ENCODE data around the gene NDFIP2.

NDFIP2 gene

GRCh38 chr13:79455331-79455730 is 25.6 kb upstream of the NDFIP2 start:
- no CpG with 5 or more reads among the region's 7 CpGs for WGBS, 2 donors (ENCODE audit: extremely low coverage in 2 of 2, insufficient read length in 2 of 2, insufficient replicate concordance in 1 of 2)
- H3K4me3 ChIP-seq (ENCODE audit: low read length in 2 of 2) = no peak overlapping the region
- no peak overlapping the region for H3K4me2 ChIP-seq (ENCODE audit: insufficient read depth, low read length, poor library complexity, severe bottlenecking)
- no peak overlapping the region for H2AK5ac ChIP-seq (ENCODE audit: low read depth, low read length)
- H2AFZ ChIP-seq (ENCODE audit: low read length) = no peak overlapping the region
- no peak overlapping the region for H3K23ac ChIP-seq (ENCODE audit: low read depth, low read length, poor library complexity)
- peaks cover 0 to 8% of the 10 kb centered on the region in 2 donors for H3K4me1 ChIP-seq (ENCODE audit: control insufficient read depth in 2 of 2, insufficient read depth in 1 of 2, low read depth in 1 of 2, low read length in 2 of 2)
- H3K79me1 ChIP-seq (ENCODE audit: low read depth, low read length) = no peaks in the 10 kb centered on the region
- H2BK5ac ChIP-seq (ENCODE audit: low read length) = no peak overlapping the region
- no peak overlapping the region for H3K18ac ChIP-seq (ENCODE audit: low read length)
- DNase-seq (ENCODE audit: low spot score) = no peak
- H3K27ac ChIP-seq (replicated peaks; ENCODE audit: low read length) = no peak overlapping the region
- no peaks in the 10 kb centered on the region for H3K9me3 ChIP-seq (replicated peaks in 1 of 2; ENCODE audit: control insufficient read depth in 2 of 2, insufficient read depth in 1 of 2, low read depth in 1 of 2, low read length in 2 of 2)
- no peak overlapping the region for H3K9ac ChIP-seq (ENCODE audit: low read depth, low read length, poor library complexity)
- no peak overlapping the region for H3K14ac ChIP-seq (ENCODE audit: low read length)
- H4K91ac ChIP-seq (ENCODE audit: low read depth, low read length, poor library complexity) = no peak overlapping the region
- H4K8ac ChIP-seq (ENCODE audit: low read depth, low read length) = no peak overlapping the region
- H2BK120ac ChIP-seq (ENCODE audit: low read depth, low read length) = no peak overlapping the region
- no peak overlapping the region for H3K4ac ChIP-seq (ENCODE audit: low read length)
- no peak overlapping the region for H2BK12ac ChIP-seq (ENCODE audit: low read length)
- no peak overlapping the region for H2BK15ac ChIP-seq (ENCODE audit: low read length)
- no peaks in the 10 kb centered on the region for H3K36me3 ChIP-seq (replicated peaks in 1 of 2; ENCODE audit: control insufficient read depth in 2 of 2, insufficient read depth in 2 of 2, low read length in 2 of 2)
- no peaks in the 10 kb centered on the region for H3K27me3 ChIP-seq (ENCODE audit: control insufficient read depth in 3 of 3, insufficient read depth in 3 of 3, low read depth in 1 of 3, low read length in 3 of 3)

- H2BK15ac ChIP-seq (ENCODE audit: low read length) = no peak overlapping the region
- H3K36me3 ChIP-seq (replicated peaks in 1 of 2; ENCODE audit: control insufficient read depth in 2 of 2, insufficient read depth in 2 of 2, low read length in 2 of 2) = no peaks in the 10 kb centered on the region
- peaks cover 0 to 8% of the 10 kb centered on the region in 2 donors for H3K4me1 ChIP-seq (ENCODE audit: control insufficient read depth in 2 of 2, insufficient read depth in 1 of 2, low read depth in 1 of 2, low read length in 2 of 2)
- H4K91ac ChIP-seq (ENCODE audit: low read depth, low read length, poor library complexity) = no peak overlapping the region
- H3K18ac ChIP-seq (ENCODE audit: low read length) = no peak overlapping the region
- no peak overlapping the region for H2BK5ac ChIP-seq (ENCODE audit: low read length)
- H2BK120ac ChIP-seq (ENCODE audit: low read depth, low read length) = no peak overlapping the region
- no peak overlapping the region for H2BK12ac ChIP-seq (ENCODE audit: low read length)
- H3K4me2 ChIP-seq (ENCODE audit: insufficient read depth, low read length, poor library complexity, severe bottlenecking) = no peak overlapping the region
- H3K4ac ChIP-seq (ENCODE audit: low read length) = no peak overlapping the region
- no peak overlapping the region for H3K14ac ChIP-seq (ENCODE audit: low read length)
- H2AFZ ChIP-seq (ENCODE audit: low read length) = no peak overlapping the region
- no peak for DNase-seq (ENCODE audit: low spot score)
- H3K23ac ChIP-seq (ENCODE audit: low read depth, low read length, poor library complexity) = no peak overlapping the region
- no CpG with 5 or more reads among the region's 1 CpG for WGBS, 2 donors (ENCODE audit: extremely low coverage in 2 of 2, insufficient read length in 2 of 2, insufficient replicate concordance in 1 of 2)
- H3K27ac ChIP-seq (replicated peaks; ENCODE audit: low read length) = no peak overlapping the region
- no peaks in the 10 kb centered on the region for H3K9me3 ChIP-seq (replicated peaks in 1 of 2; ENCODE audit: control insufficient read depth in 2 of 2, insufficient read depth in 1 of 2, low read depth in 1 of 2, low read length in 2 of 2)
- H3K9ac ChIP-seq (ENCODE audit: low read depth, low read length, poor library complexity) = no peak overlapping the region
- no peaks in the 10 kb centered on the region for H3K27me3 ChIP-seq (ENCODE audit: control insufficient read depth in 3 of 3, insufficient read depth in 3 of 3, low read depth in 1 of 3, low read length in 3 of 3)
- H4K8ac ChIP-seq (ENCODE audit: low read depth, low read length) = no peak overlapping the region
- H3K4me3 ChIP-seq (ENCODE audit: low read length in 2 of 2) = no peak overlapping the region
- no peak overlapping the region for H2AK5ac ChIP-seq (ENCODE audit: low read depth, low read length)
- H3K79me1 ChIP-seq (ENCODE audit: low read depth, low read length) = no peaks in the 10 kb centered on the region
Observed at GRCh38 chr13:79456051-79456450, 24.9 kb upstream of the NDFIP2 start.

- Histone ChIP-seq H3K4me1 (ENCODE audit: control insufficient read depth in 2 of 2, insufficient read depth in 1 of 2, low read depth in 1 of 2, low read length in 2 of 2) (peaks cover 0 to 3% of the 10 kb centered on the region in 2 donors), H3K18ac (ENCODE audit: low read length) (no peak overlapping the region), H3K14ac (ENCODE audit: low read length) (no peak overlapping the region), H2BK12ac (ENCODE audit: low read length) (no peak overlapping the region), H2AK5ac (ENCODE audit: low read depth, low read length) (no peak overlapping the region), H2BK120ac (ENCODE audit: low read depth, low read length) (no peak overlapping the region), H3K9me3 (replicated peaks in 1 of 2; ENCODE audit: control insufficient read depth in 2 of 2, insufficient read depth in 1 of 2, low read depth in 1 of 2, low read length in 2 of 2) (no peaks in the 10 kb centered on the region), H3K36me3 (replicated peaks in 1 of 2; ENCODE audit: control insufficient read depth in 2 of 2, insufficient read depth in 2 of 2, low read length in 2 of 2) (no peaks in the 10 kb centered on the region), H4K91ac (ENCODE audit: low read depth, low read length, poor library complexity) (no peak overlapping the region), H2BK15ac (ENCODE audit: low read length) (no peak overlapping the region), H3K9ac (ENCODE audit: low read depth, low read length, poor library complexity) (no peak overlapping the region), H2BK5ac (ENCODE audit: low read length) (no peak overlapping the region), H3K23ac (ENCODE audit: low read depth, low read length, poor library complexity) (no peak overlapping the region), H3K27me3 (ENCODE audit: control insufficient read depth in 3 of 3, insufficient read depth in 3 of 3, low read depth in 1 of 3, low read length in 3 of 3) (no peaks in the 10 kb centered on the region), H3K4me2 (ENCODE audit: insufficient read depth, low read length, poor library complexity, severe bottlenecking) (no peak overlapping the region), H3K79me1 (ENCODE audit: low read depth, low read length) (no peaks in the 10 kb centered on the region), H4K8ac (ENCODE audit: low read depth, low read length) (no peak overlapping the region), H3K4ac (ENCODE audit: low read length) (no peak overlapping the region), H3K27ac (replicated peaks; ENCODE audit: low read length) (no peak overlapping the region), H3K4me3 (ENCODE audit: low read length in 2 of 2) (no peak overlapping the region), H2AFZ (ENCODE audit: low read length) (no peak overlapping the region)
- DNase-seq (ENCODE audit: low spot score) = no peak
- WGBS, 2 donors (ENCODE audit: extremely low coverage in 2 of 2, insufficient read length in 2 of 2, insufficient replicate concordance in 1 of 2) = no CpG with 5 or more reads among the region's 1 CpG
Observed at GRCh38 chr13:79456656-79457365, 24.1 kb upstream of the NDFIP2 start.

GRCh38 chr13:79457390-79457789 is 23.6 kb upstream of the NDFIP2 start:
- no peak overlapping the region for H2BK5ac ChIP-seq (ENCODE audit: low read length)
- H2AFZ ChIP-seq (ENCODE audit: low read length) = no peak overlapping the region
- no peak for DNase-seq (ENCODE audit: low spot score)
- no peak overlapping the region for H3K23ac ChIP-seq (ENCODE audit: low read depth, low read length, poor library complexity)
- H2BK15ac ChIP-seq (ENCODE audit: low read length) = no peak overlapping the region
- no peak overlapping the region for H3K4ac ChIP-seq (ENCODE audit: low read length)
- H3K18ac ChIP-seq (ENCODE audit: low read length) = no peak overlapping the region
- no peak overlapping the region for H2BK120ac ChIP-seq (ENCODE audit: low read depth, low read length)
- H3K14ac ChIP-seq (ENCODE audit: low read length) = no peak overlapping the region
- no peak overlapping the region for H4K91ac ChIP-seq (ENCODE audit: low read depth, low read length, poor library complexity)
- H3K79me1 ChIP-seq (ENCODE audit: low read depth, low read length) = no peaks in the 10 kb centered on the region
- no peak overlapping the region for H3K4me3 ChIP-seq (ENCODE audit: low read length in 2 of 2)
- no peak overlapping the region for H4K8ac ChIP-seq (ENCODE audit: low read depth, low read length)
- H3K9me3 ChIP-seq (replicated peaks in 1 of 2; ENCODE audit: control insufficient read depth in 2 of 2, insufficient read depth in 1 of 2, low read depth in 1 of 2, low read length in 2 of 2) = no peaks in the 10 kb centered on the region
- no peak overlapping the region for H3K27ac ChIP-seq (replicated peaks; ENCODE audit: low read length)
- H3K27me3 ChIP-seq (ENCODE audit: control insufficient read depth in 3 of 3, insufficient read depth in 3 of 3, low read depth in 1 of 3, low read length in 3 of 3) = no peaks in the 10 kb centered on the region
- H2BK12ac ChIP-seq (ENCODE audit: low read length) = no peak overlapping the region
- no peak overlapping the region for H3K9ac ChIP-seq (ENCODE audit: low read depth, low read length, poor library complexity)
- no peak overlapping the region for H3K4me2 ChIP-seq (ENCODE audit: insufficient read depth, low read length, poor library complexity, severe bottlenecking)
- WGBS, 2 donors (ENCODE audit: extremely low coverage in 2 of 2, insufficient read length in 2 of 2, insufficient replicate concordance in 1 of 2) = no CpG with 5 or more reads among the region's 1 CpG
- H3K4me1 ChIP-seq (ENCODE audit: control insufficient read depth in 2 of 2, insufficient read depth in 1 of 2, low read depth in 1 of 2, low read length in 2 of 2) = no peaks in the 10 kb centered on the region
- H3K36me3 ChIP-seq (replicated peaks in 1 of 2; ENCODE audit: control insufficient read depth in 2 of 2, insufficient read depth in 2 of 2, low read length in 2 of 2) = no peaks in the 10 kb centered on the region
- no peak overlapping the region for H2AK5ac ChIP-seq (ENCODE audit: low read depth, low read length)
